GM13977 (cell line): Measurements from ENCODE around the gene PPP1R3A.

Experiments used
- DNase-seq: peaks from one replicate; pipeline ENCODE4 v3.0.0; 2012; ENCODE audit warnings: low spot score
- in situ Hi-C: fragments of 300-500 bp; cut with MboI; formaldehyde crosslinking; loops from one replicate; pipeline ENCODE4 v1.12.0; 2022; ENCODE audit warnings: low sequenced_read_pairs, low pct_unique_long_range_greater_than_20kb, mixed read lengths, inconsistent platforms; ENCODE audit not compliant: unreplicated experiment
- TF ChIP-seq, protein P1 (sequence below): IDR thresholded peaks from 2 replicates; pipeline ENCODE4 v1.5.1; 2012; ENCODE audit warnings: mild to moderate bottlenecking, control low read depth; ENCODE audit not compliant: insufficient read depth; ENCODE audit errors: extremely low read depth, missing control alignments

PPP1R3A gene, protein sequence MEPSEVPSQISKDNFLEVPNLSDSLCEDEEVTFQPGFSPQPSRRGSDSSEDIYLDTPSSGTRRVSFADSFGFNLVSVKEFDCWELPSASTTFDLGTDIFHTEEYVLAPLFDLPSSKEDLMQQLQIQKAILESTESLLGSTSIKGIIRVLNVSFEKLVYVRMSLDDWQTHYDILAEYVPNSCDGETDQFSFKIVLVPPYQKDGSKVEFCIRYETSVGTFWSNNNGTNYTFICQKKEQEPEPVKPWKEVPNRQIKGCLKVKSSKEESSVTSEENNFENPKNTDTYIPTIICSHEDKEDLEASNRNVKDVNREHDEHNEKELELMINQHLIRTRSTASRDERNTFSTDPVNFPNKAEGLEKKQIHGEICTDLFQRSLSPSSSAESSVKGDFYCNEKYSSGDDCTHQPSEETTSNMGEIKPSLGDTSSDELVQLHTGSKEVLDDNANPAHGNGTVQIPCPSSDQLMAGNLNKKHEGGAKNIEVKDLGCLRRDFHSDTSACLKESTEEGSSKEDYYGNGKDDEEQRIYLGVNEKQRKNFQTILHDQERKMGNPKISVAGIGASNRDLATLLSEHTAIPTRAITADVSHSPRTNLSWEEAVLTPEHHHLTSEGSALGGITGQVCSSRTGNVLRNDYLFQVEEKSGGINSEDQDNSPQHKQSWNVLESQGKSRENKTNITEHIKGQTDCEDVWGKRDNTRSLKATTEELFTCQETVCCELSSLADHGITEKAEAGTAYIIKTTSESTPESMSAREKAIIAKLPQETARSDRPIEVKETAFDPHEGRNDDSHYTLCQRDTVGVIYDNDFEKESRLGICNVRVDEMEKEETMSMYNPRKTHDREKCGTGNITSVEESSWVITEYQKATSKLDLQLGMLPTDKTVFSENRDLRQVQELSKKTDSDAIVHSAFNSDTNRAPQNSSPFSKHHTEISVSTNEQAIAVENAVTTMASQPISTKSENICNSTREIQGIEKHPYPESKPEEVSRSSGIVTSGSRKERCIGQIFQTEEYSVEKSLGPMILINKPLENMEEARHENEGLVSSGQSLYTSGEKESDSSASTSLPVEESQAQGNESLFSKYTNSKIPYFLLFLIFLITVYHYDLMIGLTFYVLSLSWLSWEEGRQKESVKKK

DNA sequence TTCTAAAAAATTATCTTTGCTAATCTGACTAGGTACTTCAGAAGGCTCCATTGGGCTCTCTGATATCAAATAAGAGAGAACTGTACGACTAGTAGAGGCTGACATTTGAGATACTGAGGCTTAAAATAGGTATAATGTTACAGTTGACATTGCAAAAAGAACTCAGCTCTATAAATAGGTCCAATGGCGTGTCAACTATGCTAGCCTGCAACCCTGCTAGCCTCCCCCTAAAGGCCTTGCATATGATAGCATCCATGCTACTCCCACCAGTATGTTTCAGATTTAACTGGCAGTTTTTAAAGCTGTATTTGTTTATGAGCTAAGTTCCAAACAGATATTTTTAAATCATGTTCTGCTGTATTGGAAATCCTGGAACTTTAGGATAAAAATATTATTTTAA is at the start of gene PPP1R3A:
Gene PPP1R3A, minus strand, starts transcription at position 64 of the 400 bp plus-strand sequence. Its CDS starts 13 bp downstream, at position 51.
- no peak for DNase-seq
- TF ChIP-seq, protein P1, sequence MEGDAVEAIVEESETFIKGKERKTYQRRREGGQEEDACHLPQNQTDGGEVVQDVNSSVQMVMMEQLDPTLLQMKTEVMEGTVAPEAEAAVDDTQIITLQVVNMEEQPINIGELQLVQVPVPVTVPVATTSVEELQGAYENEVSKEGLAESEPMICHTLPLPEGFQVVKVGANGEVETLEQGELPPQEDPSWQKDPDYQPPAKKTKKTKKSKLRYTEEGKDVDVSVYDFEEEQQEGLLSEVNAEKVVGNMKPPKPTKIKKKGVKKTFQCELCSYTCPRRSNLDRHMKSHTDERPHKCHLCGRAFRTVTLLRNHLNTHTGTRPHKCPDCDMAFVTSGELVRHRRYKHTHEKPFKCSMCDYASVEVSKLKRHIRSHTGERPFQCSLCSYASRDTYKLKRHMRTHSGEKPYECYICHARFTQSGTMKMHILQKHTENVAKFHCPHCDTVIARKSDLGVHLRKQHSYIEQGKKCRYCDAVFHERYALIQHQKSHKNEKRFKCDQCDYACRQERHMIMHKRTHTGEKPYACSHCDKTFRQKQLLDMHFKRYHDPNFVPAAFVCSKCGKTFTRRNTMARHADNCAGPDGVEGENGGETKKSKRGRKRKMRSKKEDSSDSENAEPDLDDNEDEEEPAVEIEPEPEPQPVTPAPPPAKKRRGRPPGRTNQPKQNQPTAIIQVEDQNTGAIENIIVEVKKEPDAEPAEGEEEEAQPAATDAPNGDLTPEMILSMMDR: no peak
- in situ Hi-C loops: no loop called here

DNA sequence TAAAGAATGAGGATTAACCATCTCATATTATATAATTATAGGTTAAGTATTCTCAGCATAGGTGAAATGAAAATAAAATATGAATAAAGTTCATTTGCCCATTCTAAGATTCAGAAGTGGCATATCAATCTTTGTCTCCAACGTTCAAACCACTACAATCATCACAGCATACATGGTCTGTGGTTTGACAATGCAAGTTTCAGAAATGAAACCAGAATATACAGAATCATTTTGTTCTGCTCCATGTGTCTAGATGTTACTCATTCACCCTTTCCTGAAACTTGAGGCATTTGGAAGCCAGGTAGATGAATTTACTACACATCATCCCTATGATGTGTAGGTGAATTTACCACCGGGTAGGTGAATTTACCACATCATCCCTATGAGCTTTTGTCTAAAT is 44.5 kb upstream of the PPP1R3A start:
- TF ChIP-seq, protein P1: no peak
- no peak for DNase-seq
- in situ Hi-C loops: no loop called here

DNA sequence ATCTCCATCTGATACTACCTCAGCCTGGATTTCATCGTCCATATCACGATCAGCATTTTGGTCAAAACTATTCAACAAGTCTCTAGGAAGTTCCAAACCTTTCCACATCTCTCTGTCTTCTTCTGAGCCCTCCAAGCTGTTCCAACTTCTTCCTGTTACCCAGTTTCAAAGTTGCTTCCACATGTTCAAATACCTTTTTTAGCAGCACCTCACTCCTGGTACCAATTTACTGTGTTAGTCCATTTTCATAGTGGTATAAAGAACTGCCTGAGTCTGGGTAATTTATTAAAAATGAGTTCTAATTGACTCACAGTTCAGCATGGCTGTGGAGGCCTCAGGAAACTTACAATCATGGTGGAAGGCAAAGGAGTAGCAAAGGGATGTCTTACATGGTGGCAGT is 41.1 kb upstream of the PPP1R3A start:
- no peak for DNase-seq
- in situ Hi-C loops: no loop called here
- TF ChIP-seq, protein P1: no peak

DNA sequence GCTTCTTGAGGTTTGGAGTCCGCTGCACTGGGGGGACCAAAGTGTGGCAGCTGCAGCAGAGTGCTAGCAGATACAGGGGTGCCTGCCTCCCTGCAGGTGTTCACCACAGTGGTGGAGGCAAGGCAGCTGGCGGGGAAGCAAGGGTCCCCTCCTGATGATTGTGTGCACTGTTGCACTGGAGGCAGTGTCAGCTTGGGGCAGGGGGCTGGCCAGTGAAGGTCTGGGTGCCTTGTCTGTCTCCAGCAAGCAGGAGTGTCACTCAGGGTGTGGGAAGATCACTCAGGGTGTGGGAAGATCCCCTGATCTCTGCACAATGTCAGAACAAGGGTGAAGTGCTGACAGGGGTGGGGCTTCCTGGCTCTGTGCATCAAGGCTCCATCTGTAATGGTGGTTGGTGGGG is 36.3 kb upstream of the PPP1R3A start:
- in situ Hi-C loops: no loop called here
- DNase-seq: no peak
- TF ChIP-seq, protein P1: no peak

DNA sequence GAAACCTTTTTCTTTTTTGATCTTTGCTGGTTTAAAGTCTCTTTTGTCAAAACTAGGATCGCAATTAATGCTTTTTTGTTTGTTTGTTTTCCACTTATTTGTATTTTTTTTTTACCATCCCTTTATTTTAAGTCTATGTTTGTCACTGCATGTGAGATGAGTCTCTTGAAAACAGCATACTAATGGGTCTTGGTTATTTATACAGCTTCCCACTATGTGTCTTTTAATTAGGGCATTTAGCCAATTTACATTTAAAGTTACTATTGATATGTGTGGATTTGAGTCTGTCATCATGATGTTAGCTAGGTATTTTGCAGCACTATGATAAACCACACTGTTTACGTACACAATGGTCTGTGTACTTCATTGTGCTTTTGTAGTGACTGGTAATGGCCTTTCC is 34.7 kb upstream of the PPP1R3A start:
- DNase-seq: no peak
- in situ Hi-C loops: no loop called here
- TF ChIP-seq, protein P1: no peak
